ENCODE data around the gene AGK.

GRCh38 chr7:141586878-141587277 is 35.7 kb downstream of the AGK start:
- TF ChIP-seq CTCF (IDR thresholded peaks at IDR 0.05; ENCODE audit: insufficient read depth, low read length) (no peak), POLR2AphosphoS5 (IDR thresholded peaks at IDR 0.05; ENCODE audit: low read depth) (no peak), GABPA (IDR thresholded peaks at IDR 0.05; ENCODE audit: low read depth) (no peak)

All from HL-60 (cell line).